Left ventricle myocardium inferior (tissue), 1 donor: ENCODE results near the gene PLBD2. TPM values are rescaled to one million over a fixed set of nuclear protein-coding genes. Genes with fewer than 3 reads are reported as not detected.

Source experiments
- DNase-seq: peaks from one replicate; pipeline ENCODE4 v3.0.0-alpha.2; 2020
- H3K27ac ChIP-seq: fragments of 200-600 bp; replicated peaks from 2 replicates; pipeline ENCODE4 v1.8.0; 2021
- H3K27me3 ChIP-seq: fragments of 200-600 bp; 2 replicates; pipeline ENCODE4 v1.8.0; 2021; ENCODE audit warnings: low read depth
- H3K36me3 ChIP-seq: fragments of 200-600 bp; 2 replicates; pipeline ENCODE4 v1.8.0; 2021
- H3K4me1 ChIP-seq: fragments of 200-600 bp; 2 replicates; pipeline ENCODE4 v1.8.0; 2021
- H3K4me3 ChIP-seq: fragments of 200-600 bp; 2 replicates; pipeline ENCODE4 v1.8.0; 2021; ENCODE audit warnings: mild to moderate bottlenecking, moderate library complexity
- H3K9me3 ChIP-seq: fragments of 200-600 bp; replicated peaks from 2 replicates; pipeline ENCODE4 v1.8.0; 2021
- intact Hi-C: fragments of 100-400 bp; cut with micrococcal nuclease; formaldehyde crosslinking; loops from one replicate; pipeline ENCODE4 v1.11.0; 2022
- total RNA-seq: library from RNA; stranded (reverse); fragmentation: NEBNext Ultra II Directional; extraction: Animal tissue kit (Norgen Biotek cat#: 25700); gene quantifications from one replicate; pipeline ENCODE4 v1.2.1, GENCODE V29; 2021
- TF ChIP-seq, protein P1 (sequence below): fragments of 200-600 bp; IDR thresholded peaks from 2 replicates; pipeline ENCODE4 v1.8.0; 2021; ENCODE audit warnings: antibody characterized with exemption, mild to moderate bottlenecking, borderline replicate concordance
- donor health status: DM: no; HTN: yes; CAD: no; lungs with severe emphysema.

Gene PLBD2
- total RNA-seq, 1 donor from 2014 or later, result 28.9 TPM

DNA sequence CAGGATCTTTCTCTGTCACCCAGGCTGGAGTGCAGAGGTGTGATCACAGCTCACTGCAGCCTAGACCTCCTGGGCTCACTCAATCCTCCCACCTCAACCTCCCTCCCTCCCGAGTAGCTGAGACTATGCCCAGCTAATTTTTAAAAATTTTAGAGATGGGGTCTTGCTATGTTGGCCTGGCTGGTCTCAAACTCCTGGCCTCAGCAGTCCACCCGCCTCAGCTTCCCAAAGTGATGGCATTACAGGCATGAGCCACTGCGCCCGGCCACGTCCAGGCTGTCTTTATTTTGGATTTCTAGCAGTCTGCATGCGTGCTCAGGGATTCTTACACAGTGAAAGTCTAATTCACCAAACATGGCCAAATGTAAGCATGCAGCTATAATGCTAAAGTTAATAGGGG lies 41.3 kb upstream of the PLBD2 start:
- H3K4me3 ChIP-seq, result no peak overlapping the region
- intact Hi-C loops, result no loop called here
- H3K9me3 ChIP-seq, result peaks cover 9% of the 10 kb centered on the region
- no peaks in the 10 kb centered on the region for H3K27me3 ChIP-seq
- no peak for DNase-seq
- H3K4me1 ChIP-seq, result peaks cover 4% of the 10 kb centered on the region
- H3K36me3 ChIP-seq, result peaks cover 90% of the 10 kb centered on the region
- H3K27ac ChIP-seq, result no peak overlapping the region
- TF ChIP-seq, protein P1, sequence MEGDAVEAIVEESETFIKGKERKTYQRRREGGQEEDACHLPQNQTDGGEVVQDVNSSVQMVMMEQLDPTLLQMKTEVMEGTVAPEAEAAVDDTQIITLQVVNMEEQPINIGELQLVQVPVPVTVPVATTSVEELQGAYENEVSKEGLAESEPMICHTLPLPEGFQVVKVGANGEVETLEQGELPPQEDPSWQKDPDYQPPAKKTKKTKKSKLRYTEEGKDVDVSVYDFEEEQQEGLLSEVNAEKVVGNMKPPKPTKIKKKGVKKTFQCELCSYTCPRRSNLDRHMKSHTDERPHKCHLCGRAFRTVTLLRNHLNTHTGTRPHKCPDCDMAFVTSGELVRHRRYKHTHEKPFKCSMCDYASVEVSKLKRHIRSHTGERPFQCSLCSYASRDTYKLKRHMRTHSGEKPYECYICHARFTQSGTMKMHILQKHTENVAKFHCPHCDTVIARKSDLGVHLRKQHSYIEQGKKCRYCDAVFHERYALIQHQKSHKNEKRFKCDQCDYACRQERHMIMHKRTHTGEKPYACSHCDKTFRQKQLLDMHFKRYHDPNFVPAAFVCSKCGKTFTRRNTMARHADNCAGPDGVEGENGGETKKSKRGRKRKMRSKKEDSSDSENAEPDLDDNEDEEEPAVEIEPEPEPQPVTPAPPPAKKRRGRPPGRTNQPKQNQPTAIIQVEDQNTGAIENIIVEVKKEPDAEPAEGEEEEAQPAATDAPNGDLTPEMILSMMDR, result no peak

DNA sequence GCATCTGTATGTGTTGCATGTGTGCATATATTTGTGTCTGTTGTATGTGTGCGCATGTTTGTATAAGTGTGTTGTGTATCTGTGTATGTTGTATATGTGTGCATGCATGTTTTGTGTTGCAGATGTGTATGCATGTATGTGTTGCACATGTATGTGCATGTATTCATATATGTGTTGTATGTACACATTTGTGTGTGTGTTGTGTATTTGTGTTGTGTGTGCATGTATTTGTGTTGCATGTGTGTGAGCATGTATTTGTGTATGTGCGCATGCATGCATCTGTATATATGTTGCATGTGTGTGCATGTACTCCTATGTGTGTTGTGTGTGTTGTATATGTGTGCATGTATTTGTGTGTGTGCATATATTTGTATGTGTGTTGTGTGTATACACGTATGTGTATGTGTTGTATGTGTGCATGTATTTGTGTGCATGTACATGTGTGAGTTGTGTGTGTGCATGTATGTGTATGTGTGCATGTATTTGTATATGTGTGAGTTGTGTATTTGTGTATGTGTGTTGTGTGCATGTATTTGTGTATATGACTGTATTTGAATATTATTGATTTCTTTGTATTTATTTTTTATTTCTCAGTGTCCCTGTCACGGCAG lies 40.2 kb upstream of the PLBD2 start:
- H3K4me3 ChIP-seq, result no peak overlapping the region
- peaks cover 98% of the 10 kb centered on the region for H3K36me3 ChIP-seq
- no peak for DNase-seq
- H3K4me1 ChIP-seq, result no peaks in the 10 kb centered on the region
- TF ChIP-seq, protein P1, result no peak
- H3K27me3 ChIP-seq, result no peaks in the 10 kb centered on the region
- H3K9me3 ChIP-seq, result peaks cover 13% of the 10 kb centered on the region
- no peak overlapping the region for H3K27ac ChIP-seq
- intact Hi-C loops, result no loop called here

DNA sequence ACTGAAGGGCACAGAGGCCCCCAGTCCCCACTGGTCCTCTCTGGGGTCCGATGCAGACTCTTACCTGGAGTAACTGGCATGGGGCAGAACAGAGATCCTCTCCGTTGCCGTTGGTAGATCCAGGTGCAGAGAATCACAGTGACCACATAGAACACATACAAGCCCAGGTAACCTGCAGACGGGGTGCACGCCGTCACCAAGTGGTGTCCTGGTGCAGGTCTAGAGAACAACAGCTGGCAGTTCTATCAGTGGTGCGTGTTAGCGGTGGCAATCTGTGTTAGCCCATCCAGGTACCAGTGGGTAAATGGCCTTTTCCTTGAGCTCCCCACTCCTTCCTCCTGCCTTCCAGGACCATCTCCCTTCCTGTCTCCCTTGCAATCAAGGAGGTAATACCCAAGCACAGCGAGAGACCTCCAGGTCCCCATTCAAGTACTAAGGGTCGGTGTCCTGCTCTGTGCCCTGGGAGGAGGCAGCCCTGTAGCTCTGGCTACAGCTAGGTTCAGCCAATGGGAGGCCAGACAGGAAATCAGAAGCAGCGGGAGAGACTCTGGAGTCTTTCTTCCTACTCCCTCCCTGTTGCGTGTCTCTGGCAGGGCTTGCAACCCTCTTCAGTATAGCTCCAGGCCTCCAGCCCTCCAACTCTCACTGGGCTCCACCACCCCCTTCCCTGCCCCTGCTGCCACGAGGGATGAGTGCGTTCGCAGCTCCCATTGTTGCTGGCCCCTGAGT lies 39.3 kb upstream of the PLBD2 start:
- Histone ChIP-seq H3K36me3 (peaks cover 98% of the 10 kb centered on the region), H3K4me3 (no peak overlapping the region), H3K27ac (no peak overlapping the region), H3K4me1 (no peaks in the 10 kb centered on the region), H3K9me3 (peaks cover 13% of the 10 kb centered on the region), H3K27me3 (no peaks in the 10 kb centered on the region)
- TF ChIP-seq, protein P1, result no peak
- intact Hi-C loops, result no loop called here
- no peak for DNase-seq

DNA sequence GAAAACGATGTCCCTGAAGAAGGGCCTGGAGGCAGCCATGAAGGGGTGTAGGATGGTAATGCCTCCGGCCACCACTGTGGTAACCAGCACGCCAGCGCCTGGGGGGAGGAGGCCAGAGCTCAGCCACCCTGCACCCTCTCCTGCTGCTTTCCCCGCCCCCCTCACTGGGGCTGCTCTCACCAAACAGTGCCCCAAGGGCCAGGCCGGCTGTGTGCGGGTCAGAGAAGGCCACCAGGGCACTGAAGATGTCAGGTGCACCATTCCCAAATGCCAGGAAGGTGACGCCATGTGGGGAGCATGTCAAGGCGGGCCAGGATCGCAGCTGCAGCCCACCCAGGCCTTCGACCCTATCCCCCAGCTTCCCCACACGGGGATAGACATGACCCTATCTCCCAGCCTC lies 38.0 kb upstream of the PLBD2 start:
- Histone ChIP-seq H3K9me3 (peaks cover 13% of the 10 kb centered on the region), H3K27me3 (no peaks in the 10 kb centered on the region), H3K4me1 (no peaks in the 10 kb centered on the region), H3K4me3 (no peak overlapping the region), H3K36me3 (peaks cover 86% of the 10 kb centered on the region), H3K27ac (no peak overlapping the region)
- DNase-seq, result no peak
- TF ChIP-seq, protein P1, result no peak
- intact Hi-C loops, result no loop called here

DNA sequence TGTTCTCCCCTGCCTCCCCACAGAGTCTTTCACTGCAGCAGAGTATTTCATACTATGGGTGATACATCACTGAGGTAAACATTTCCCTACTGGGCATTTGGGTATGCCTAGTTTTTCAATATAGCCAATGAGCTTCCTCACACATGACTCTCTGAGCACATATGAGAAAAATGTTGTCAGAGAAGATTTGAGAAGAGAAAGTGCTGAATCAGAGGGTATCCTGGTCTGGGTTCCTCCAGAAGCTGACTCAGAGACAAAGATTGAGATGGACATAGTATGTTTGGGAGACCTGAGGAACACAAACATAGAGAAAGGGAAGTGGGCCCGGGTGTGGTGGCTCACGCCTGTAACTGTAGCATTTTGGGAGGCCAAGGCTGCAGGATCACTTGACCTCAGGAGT lies 36.0 kb upstream of the PLBD2 start:
- Histone ChIP-seq H3K27me3 (no peaks in the 10 kb centered on the region), H3K27ac (no peak overlapping the region), H3K36me3 (peaks cover 68% of the 10 kb centered on the region), H3K9me3 (peaks cover 13% of the 10 kb centered on the region), H3K4me3 (no peak overlapping the region), H3K4me1 (peaks cover 17% of the 10 kb centered on the region)
- no peak for DNase-seq
- intact Hi-C loops, result no loop called here
- TF ChIP-seq, protein P1, result no peak
